ENCODE data around the gene EXD2. TPM values are rescaled to one million over a fixed set of nuclear protein-coding genes. Genes with fewer than 3 reads are reported as not detected.

Gene EXD2
- total RNA-seq, 4 donors from 2014 or later: 18.2 to 22.0 (median 21.1) TPM

DNA sequence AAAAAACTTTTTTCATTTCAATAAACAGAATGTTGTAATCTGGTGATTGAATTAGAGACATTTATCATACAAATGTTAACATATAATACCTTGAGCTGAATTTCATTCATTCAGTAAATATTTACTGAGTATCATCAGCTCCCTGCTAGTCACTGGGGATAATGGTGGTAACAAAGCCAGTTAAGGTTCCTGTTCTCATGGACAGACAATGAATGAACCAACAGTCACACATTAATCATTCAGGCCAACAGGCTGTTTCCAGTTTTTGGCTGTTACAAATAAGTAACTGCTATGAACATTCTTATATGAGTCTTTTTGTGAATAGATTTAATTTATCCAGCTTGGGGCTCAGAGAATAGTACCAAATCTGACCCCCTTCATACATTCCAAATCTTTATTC is 13.5 kb downstream of the EXD2 start:
- TF ChIP-seq, protein P1, sequence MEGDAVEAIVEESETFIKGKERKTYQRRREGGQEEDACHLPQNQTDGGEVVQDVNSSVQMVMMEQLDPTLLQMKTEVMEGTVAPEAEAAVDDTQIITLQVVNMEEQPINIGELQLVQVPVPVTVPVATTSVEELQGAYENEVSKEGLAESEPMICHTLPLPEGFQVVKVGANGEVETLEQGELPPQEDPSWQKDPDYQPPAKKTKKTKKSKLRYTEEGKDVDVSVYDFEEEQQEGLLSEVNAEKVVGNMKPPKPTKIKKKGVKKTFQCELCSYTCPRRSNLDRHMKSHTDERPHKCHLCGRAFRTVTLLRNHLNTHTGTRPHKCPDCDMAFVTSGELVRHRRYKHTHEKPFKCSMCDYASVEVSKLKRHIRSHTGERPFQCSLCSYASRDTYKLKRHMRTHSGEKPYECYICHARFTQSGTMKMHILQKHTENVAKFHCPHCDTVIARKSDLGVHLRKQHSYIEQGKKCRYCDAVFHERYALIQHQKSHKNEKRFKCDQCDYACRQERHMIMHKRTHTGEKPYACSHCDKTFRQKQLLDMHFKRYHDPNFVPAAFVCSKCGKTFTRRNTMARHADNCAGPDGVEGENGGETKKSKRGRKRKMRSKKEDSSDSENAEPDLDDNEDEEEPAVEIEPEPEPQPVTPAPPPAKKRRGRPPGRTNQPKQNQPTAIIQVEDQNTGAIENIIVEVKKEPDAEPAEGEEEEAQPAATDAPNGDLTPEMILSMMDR (IDR thresholded peaks at IDR 0.05; ENCODE audit: low read depth): no peak

DNA sequence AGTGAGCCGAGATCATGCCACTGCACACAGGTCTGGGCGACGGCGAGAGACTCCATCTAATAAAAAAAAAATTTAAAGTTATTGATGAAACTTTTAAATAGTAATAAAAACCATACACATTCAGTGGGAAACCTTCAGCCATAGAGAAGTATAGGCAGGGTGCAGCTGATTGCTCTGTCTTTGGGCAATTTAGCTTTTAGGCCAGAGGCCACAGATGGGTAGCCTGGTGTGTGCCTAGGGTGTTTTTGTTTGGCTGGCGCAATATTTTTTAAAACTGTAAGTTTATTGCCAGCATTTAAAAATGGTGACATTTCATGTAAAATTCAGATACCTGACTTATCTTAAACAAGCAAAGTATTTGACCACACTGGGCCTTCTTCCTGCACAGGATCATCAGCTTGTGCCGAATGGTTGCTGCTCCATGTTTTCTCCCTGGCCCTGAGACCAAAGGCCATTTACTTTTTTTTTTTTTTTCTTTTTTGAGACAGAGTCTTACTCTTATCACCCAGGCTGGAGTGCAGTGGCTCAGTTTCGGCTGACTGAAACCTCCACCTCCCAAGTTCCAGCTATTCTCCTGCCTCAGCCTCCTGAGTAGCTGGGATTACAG is 16.2 kb downstream of the EXD2 start:
- TF ChIP-seq, protein P1 (IDR thresholded peaks at IDR 0.05; ENCODE audit: low read depth): no peak

DNA sequence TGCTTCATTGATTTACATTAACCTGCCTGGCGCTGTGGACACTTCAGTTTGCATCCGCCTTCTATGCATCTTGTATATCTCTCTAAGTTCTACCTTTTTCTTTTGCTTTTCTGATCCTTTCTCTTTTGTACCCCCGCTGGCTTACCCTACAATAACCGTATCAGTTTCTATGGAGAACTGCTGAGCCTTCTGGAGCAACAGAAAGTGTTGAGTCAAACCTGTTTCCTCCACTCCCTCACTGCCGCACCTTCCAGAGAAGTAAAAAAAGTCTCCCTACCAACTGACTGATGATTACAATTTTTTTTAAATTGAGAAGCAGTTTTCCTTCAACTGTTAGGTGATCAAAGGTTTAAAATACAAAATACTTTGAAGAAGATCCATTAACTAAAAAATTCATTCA is 17.4 kb downstream of the EXD2 start:
- TF ChIP-seq, protein P1 (IDR thresholded peaks at IDR 0.05; ENCODE audit: low read depth): no peak

DNA sequence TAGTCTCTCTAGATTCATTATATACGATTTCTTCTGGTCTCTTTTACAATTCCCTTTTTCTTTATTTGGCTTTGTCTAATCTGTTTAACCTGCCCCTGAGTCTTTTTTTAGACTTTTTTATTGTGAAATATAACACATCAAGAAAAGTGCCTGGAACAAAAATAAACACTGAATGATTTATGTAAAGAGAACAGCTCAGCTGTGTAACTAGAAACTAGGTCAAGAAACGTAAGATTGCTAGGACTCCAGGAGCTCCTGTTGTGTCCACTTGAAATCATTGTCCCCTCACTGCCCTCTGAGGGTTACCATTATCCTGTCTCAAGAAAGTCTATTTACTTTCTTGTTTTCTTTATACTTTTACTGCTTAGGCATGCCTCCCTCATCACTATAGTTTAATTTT is 23.1 kb downstream of the EXD2 start:
- TF ChIP-seq, protein P1 (IDR thresholded peaks at IDR 0.05; ENCODE audit: low read depth): no peak

DNA sequence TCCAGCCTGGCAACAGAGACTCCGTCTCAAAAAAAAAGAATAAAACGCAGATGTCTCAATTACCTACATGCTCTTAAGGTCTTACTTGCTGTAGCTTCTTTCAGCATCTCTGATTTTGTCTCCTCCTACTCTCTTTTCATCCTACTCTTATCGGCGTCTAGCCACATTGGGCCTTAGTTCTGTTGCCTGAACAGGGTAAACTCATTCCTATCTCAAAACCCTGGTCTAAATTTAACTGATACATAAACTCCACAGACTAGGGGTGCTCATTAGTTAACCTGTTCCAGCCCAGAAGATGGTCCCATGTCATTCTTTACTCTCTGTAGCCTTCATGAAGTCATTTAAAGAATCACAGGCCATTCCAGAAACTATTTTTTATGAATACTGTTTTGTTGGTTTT is 33.6 kb downstream of the EXD2 start:
- TF ChIP-seq, protein P1 (IDR thresholded peaks at IDR 0.05; ENCODE audit: low read depth): no peak

DNA sequence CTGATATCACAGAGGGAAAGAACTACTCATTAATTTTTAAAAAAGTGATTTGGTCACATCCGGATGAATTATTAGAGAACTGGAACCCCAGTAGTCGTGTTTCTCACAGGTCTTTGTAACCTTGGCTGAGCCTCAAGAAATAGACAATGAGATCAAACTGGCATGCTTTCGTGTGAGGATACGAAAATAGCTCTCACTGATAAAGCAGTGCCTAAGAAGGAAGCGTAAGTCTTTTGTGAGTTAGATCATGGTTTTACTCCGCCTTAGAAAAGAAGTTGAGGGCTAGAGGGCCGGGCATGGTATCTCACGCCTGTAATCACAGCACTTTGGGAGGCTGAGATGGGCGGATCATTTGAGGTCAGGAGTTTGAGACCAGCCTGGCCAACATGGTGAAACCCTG is 34.9 kb downstream of the EXD2 start:
- TF ChIP-seq, protein P1 (IDR thresholded peaks at IDR 0.05; ENCODE audit: low read depth): no peak

DNA sequence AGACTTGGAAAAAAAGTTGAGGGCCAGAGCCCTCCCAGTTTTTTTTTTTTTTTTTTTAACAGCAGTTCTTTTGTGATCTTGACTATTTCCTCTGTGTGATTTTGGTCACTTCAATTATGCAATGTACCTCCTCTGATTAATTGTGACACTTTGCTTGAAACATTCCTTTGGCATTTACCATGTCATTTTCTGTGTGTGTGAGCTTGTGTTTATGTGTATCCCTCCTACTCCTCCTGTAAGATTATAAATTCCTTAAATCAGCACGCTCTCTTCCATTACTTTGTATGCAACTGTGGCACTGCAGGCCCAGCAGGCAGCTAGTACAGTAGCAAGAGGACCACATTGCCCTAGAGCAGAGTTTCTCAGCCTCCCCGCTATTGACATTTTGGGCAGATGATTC is 35.4 kb downstream of the EXD2 start:
- TF ChIP-seq, protein P1 (IDR thresholded peaks at IDR 0.05; ENCODE audit: low read depth): no peak
